HG02588 (cell line): ENCODE measurements around the gene DNAJC10.
"Not testable (repeated sequence)": the region's sequence is repeated elsewhere in the genome, so short reads cannot be mapped to it uniquely, and the experiment has no call there.

ENCODE experiments used
- ATAC-seq: cut with Tn5 transposase; IDR thresholded peaks from one replicate; pipeline ENCODE4 v1.9.1; 2021; ENCODE audit warnings: mild to moderate bottlenecking, moderate library complexity; ENCODE audit not compliant: unreplicated experiment

DNAJC10 gene

DNA sequence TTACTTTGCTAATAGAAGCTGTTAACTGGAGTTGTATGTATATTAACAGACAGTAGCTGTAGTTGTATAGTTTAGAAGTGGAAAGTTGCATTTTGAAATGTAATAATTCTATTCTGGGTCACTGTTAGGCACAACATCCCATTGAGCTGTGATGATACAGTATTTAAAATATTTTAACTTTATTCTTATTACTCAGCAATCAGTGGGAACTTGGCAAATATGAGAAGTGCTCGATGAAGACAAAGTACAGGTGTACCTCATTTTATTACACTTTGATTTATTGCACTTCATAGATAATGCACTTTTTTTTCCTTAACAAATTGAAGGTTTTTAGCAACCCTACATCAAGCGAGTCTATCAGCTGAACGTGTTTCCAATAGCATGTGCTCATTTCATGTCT is 8.6 kb downstream of the DNAJC10 start:
- ATAC-seq, result no peak

DNA sequence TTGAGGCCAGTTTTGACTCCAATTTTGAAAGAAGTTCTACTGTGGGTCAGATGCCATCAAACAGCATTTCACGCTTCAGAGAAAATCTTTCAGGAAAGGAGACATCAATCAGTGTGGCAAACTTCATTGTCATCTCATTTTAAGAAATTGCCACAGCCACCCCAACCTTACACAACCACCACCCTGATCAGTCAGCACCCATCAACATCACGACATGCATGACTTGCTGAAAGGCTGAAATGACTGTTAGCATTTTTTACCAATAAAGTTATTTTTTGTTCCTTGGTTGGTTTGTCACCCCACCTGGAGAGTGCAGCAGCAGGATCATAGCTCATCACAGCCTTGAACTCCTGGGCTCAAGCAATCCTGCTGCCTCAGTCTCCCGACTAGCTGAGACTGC is 10.4 kb downstream of the DNAJC10 start:
- no peak for ATAC-seq

GRCh38 chr2:182728014-182728413 is 12.0 kb downstream of the DNAJC10 start:
- ATAC-seq, result no peak

GRCh38 chr2:182729710-182730339 is 13.8 kb downstream of the DNAJC10 start:
- no peak for ATAC-seq

- ATAC-seq, result no peak
Measured at GRCh38 chr2:182730486-182730885, 14.4 kb downstream of the DNAJC10 start.

DNA sequence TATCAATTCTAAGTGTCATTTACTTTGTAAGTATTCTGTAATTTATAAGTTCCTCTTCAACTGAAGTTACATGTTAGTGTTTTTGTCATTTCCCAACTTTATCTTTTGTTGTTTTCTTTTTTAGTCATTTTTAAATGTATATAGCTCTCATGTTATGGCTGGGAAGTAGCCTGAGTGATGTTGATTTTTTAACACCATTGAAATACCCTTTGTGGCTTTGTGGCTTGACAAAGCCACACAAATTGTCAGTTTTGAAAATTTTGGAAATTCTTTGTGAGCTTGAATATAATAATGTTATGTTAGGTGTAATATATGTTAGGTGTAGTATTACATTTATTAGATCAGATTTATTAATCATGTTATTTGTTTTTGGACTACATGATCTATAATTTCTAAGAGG is 16.7 kb downstream of the DNAJC10 start:
- ATAC-seq, result no peak

DNA sequence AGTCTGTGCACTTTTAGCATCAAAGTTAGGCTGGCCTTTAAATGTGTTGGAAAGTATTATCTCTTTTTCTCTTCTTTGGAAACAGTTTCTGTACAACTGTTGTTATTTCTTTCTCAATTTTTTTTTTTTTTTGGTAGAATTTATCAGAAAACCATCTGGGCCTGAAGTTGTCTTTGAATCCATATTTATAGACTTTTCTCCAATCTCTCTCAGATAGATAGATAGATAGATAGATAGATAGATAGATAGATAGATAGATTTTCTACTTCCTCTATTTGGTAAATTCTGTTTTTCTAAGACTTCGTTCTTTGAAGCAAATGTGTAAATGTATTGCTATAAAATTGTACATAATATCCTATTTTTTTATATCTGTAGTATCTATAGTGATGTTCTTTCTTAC is 17.5 kb downstream of the DNAJC10 start:
- ATAC-seq, result no peak

- not testable (repeated sequence) for ATAC-seq
Measured at GRCh38 chr2:182736856-182737255, 20.8 kb downstream of the DNAJC10 start.

DNA sequence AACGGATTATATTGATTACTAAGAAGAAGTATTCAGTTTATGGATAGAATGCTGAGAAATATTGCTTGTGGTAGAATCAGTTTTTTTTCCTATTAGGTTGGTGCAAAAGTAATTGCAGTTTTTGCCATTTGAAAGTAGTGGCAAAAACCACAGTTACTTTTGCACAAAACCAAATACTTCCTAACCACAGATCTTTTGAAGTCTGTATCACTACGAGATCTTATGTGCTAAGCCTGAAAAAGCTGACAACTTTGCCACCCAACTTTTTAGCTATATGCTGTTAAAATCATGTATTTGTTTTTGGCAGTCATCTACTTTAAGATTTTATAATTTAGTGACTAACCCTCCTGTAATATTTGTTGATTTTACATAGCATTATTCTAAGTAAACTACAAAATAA is 24.6 kb downstream of the DNAJC10 start:
- no peak for ATAC-seq

DNA sequence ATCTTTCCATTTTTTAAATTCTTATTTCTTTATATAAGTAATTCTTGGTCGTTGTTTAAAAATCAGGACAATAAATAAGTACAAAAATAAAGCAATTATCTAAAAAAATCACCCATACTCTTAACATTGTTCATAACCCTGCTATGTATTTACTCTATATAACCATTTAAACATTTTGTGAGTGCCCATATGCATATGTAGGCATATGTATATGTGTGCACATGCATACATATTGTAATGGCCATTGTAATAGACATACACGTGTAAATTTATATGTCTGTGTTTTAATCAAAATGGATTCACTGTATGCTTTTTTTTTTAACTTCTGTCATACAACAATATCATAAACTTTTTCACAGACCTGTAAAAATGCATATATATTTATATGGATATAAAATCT is 25.6 kb downstream of the DNAJC10 start:
- no peak for ATAC-seq

GRCh38 chr2:182744490-182744889 is 28.4 kb downstream of the DNAJC10 start:
- no peak for ATAC-seq

GRCh38 chr2:182745061-182745460 is 29.0 kb downstream of the DNAJC10 start:
- ATAC-seq, result no peak

GRCh38 chr2:182745894-182746293 is 29.8 kb downstream of the DNAJC10 start:
- not testable (repeated sequence) for ATAC-seq

DNA sequence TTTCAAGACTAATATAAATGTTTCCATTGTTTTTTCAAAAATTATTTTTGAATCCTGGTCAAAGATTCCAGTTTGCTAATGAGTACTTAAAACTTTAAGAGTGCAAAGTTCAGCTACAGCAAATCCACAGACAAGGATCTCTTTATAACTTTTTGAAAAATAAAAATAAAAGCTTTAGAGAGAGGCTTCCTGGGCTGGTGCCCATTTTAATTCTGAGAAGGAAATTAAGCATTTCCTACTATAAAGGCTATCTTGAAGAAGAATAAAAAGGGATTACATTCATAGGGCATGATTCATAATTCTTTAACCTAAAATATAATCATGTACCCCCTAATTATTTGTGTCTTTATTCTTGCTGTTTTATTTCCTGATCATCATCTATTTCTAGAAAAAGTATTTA is 38.2 kb downstream of the DNAJC10 start:
- no peak for ATAC-seq

DNA sequence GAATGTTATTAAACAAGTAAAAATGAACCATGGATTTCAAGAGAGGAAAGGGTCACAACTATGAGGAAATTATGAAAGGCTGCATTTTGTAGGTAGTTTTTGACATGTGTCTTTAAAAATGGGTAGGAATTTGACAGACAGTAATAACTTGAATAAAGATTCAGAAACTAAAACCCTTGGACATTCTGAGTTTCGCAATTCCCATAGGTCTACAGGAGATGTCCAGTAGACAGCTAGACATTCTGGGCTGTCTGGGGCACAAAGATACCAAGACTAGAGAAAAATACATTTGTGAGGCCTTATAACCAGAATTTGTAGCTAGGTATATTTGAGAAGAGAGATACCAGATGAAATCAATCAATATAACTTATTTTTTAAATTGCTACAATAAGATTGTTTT is 42.3 kb downstream of the DNAJC10 start:
- ATAC-seq, result no peak

DNA sequence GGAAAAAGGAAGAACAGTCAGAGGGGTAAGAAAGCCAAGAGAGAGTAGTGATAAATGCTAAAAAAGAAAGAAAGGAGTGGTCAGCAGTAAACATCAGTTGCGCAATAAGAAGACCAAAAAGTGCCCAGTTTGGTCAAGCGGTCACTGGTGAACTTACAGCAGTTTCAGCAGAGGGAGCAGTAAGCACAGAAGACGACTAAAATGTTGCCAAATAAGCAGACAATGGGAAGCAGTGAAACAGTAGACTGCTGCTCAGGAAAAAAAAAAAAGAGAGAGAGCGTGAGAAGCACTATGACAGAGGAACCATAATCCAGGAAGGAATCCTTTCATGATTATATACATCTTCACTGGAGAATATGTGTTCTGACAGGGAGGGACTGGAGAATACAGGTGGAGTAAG is 45.8 kb downstream of the DNAJC10 start:
- no peak for ATAC-seq

DNA sequence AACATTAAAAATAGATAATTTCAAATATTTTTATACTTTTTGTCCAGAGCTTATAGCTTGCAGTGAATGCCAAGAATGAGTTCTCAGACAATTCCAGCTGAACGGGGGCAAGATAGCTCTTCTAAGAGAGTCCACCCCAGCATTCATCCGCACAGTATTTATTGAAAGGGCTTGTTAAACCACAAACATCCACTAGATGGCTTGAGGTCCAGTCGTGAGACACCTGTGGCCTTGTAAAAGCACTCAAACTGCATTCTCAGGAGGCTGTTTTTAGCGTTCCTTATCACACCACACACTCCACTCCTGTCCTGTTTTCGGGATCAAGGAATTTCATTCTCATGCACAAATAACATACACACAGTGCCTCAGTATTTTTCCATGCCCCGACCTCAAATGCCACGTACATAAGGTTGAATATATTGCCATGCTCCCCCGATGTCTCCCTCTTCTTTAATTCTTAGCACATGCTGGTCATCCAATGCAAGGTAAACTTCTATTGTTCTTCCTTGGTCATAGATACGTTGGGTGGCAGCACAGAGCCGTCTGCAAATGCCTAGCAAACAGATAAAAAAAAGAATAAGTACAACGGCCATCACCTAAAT is 47.4 kb downstream of the DNAJC10 start:
- ATAC-seq, result no peak

- ATAC-seq, result no peak
Measured at GRCh38 chr2:182766626-182767025, 50.6 kb downstream of the DNAJC10 start.

GRCh38 chr2:182767578-182767977 is 51.5 kb downstream of the DNAJC10 start:
- ATAC-seq, result no peak

GRCh38 chr2:182768950-182769349 is 52.9 kb downstream of the DNAJC10 start:
- not testable (repeated sequence) for ATAC-seq

- ATAC-seq, result no peak
Measured at GRCh38 chr2:182779323-182779722, 63.3 kb downstream of the DNAJC10 start.

DNA sequence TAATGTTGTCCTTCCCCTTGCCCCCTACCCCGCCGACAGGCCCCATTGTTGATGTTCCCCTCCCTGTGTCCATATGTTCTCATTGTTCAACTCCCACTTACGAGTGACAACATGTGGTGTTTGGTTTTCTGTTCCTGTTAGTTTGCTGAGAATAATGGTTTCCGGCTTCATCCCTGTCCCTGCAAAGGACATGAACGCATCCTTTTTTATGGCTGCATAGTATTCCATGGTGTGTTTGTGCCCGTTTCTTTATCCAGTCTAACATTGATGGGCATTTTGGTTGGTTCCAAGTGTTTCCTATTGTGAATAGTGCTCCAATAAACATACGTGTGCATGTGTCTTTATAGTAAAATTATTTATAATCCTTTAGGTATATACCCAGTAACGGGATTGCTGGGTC is 65.0 kb downstream of the DNAJC10 start:
- not testable (repeated sequence) for ATAC-seq

DNA sequence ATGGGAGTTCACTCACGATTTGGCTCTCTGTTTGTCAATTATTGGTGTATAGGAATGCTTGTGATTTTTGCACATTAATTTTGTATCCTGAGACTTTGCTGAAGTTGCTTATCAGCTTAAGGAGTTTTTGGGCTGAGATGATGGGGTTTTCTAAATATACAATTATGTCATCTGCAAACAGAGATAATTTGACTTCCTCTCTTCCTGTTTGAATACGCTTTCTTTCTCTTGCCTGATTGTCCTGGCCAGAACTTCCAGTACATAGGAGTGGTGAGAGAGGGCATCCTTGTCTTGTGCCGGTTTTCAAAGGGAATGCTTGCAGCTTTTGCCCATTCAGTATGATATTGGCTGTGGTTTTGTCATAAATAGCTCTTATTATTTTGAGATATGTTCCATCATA is 66.6 kb downstream of the DNAJC10 start:
- ATAC-seq, result not testable (repeated sequence)
